HG02981 (cell line): ENCODE results near the gene PLAAT2.
"Not testable (repeated sequence)": the region's sequence is repeated elsewhere in the genome, so short reads cannot be mapped to it uniquely, and the experiment has no call there.

Experiments
- ATAC-seq: cut with Tn5 transposase; IDR thresholded peaks from one replicate; pipeline ENCODE4 v1.9.1; 2021; ENCODE audit warnings: mild to moderate bottlenecking, moderate library complexity; ENCODE audit not compliant: unreplicated experiment

PLAAT2 gene

DNA sequence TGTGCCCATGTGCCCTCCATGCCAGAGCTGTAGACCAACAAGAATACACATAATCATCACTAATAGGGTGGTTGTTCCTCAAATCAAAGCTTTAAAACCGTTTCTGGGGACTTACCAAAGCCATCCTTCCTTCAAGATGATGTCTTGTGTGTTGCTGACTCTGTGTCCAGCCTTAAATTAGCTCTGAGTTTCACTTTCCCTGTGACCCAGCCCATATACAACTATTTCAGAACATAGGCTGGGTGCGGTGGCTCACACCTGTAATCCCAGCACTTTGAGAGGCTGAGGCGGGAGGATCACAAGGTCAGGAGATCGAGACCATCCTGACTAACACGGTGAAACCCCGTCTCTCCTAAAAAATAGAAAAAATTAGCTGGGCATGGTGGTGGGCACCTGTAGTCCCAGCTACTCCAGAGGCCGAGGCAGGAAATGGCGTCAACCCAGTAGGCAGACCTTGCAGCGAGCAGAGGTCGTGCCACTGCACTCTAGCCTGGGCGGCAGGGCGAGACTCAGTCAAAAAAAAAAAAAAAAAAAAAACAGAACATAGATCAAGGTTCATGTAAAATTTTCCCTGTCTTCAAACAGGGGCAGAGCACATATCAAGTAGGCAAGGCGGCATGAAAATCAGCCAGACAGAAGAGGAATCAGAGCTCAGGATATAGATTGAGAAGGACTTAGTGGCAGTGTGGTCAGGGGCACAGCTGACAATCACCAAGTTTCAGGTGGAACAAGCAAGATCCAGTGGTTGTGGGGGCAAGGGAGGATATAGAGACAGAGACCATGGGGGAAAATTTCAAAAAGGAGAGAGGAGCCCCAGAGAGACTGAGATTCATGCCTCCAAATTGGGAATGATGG, at the start of gene PLAAT2:
Gene PLAAT2 (minus strand): TSS at position 179 of the 855 bp plus-strand sequence. CDS start 55 bp downstream, at position 124.
- ATAC-seq: peak; percentile 12

DNA sequence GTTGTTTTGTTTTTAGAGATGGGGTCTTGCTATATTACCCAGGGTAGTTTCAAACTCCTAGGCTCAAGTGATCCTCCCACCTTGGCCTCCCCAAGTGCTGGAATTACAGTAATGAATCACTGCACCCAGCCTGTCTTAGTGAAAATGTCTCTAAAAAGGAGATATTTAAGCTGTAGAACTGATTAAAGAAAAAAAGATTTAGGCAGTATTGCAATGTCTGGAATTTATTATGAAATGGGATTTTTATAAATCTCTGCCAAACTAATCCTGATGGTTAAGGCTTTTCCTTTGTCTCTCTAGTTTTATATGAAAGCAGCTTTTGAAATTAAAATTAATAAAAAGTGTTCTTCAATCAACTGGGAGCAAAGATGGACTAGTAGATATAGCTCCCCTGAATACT, 49.0 kb upstream of the PLAAT2 start:
- ATAC-seq: no peak

DNA sequence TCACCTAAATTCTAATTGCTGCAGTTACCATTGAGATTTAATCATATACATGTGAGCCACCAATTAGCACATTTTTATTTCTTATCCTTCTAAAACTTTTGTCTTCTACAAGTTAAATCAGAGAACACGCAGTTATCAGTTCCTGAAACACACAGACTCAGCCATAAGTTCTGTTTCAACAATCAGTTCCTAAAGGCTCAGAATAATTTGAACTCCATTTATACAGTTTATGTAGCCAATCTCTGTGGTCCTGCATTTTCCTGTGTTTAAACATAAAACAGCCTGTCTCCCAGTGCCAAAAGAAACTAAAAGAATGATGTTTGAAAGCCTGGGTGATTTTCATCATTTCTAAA, 48.2 kb upstream of the PLAAT2 start:
- no peak for ATAC-seq

DNA sequence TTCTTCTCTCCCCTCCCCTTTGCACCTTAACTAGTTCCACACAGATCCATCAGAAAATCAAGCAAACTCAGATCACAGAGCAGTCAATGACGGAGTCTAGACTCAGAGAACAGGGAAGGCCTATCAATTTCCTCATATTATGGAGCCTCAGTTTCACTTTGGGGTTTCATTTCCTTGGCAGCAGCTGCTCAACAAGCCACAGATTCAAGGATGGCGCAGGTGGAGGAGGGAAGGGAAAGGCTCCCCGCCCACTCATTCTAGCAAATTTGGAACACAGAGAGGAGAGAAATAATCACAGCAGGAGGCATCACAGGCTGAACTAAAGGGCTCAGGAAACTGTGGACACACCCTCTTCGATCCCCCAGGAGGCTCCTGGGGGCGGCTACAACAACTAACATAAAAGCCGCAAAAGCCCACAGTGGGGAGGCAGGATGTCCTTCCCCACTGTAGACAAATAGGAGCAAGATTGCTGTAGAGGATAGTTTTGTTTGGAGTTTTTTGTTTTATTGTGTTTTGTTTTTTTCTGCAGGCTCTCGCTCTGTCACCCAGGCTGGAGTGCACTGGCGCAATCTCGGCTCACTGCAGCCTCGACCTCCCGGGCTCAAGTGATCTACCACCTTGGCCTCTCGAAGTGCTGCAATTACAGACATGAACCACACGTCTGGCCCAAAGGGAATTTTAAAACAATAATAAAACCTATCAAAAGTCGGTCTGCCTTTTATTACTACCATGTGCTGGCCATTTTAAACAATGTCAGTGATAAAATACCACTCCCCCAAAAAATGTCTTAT, 47.6 kb upstream of the PLAAT2 start:
- no peak for ATAC-seq

DNA sequence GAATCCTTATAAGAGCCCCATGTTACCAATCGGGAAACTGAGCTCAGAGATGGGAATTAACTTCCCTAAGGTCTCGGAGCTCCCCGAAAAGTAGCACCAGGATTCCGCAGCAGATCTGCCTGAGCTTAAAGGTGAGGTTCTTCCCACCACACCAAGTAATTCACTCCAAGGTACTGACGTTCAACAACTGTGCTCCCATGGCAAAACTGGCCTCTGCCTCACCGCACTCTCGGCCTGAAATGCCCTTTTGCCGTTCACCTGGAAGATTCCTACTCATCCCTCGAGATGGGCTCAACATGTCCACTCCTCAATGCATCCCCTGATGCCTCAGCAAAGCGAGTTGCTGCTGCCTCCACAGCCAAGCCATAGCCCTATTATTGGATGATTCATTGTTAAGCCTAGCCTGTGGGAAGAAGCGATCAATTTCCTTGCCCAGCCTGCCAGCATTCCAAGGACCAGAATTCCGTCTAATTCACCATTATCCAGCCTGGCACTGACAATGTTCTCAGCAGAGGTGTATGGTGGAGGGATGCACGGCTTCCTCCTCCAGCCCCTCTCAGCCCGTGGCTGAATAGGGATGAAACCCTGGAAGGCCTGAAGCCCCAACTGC, 46.9 kb upstream of the PLAAT2 start:
- no peak for ATAC-seq

DNA sequence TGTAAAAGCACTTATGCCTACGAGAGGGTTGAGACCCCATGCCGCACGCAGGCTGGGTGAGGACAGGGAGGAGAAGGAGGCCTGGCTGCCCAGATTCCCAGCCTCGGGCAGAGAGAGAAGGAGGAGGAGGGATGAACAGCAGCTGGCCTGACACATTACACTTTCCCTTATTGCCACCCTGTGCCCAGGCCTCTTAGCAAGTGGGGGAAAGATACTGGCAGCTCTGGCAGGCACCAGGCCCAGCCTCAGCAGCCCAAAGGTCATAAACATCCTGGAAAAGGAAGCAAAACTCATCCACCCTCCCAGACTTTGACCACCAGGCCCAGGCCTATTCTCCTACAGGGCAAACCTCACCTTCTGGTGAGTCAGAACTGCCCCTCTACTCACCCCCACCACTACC, 46.4 kb upstream of the PLAAT2 start:
- ATAC-seq: no peak

DNA sequence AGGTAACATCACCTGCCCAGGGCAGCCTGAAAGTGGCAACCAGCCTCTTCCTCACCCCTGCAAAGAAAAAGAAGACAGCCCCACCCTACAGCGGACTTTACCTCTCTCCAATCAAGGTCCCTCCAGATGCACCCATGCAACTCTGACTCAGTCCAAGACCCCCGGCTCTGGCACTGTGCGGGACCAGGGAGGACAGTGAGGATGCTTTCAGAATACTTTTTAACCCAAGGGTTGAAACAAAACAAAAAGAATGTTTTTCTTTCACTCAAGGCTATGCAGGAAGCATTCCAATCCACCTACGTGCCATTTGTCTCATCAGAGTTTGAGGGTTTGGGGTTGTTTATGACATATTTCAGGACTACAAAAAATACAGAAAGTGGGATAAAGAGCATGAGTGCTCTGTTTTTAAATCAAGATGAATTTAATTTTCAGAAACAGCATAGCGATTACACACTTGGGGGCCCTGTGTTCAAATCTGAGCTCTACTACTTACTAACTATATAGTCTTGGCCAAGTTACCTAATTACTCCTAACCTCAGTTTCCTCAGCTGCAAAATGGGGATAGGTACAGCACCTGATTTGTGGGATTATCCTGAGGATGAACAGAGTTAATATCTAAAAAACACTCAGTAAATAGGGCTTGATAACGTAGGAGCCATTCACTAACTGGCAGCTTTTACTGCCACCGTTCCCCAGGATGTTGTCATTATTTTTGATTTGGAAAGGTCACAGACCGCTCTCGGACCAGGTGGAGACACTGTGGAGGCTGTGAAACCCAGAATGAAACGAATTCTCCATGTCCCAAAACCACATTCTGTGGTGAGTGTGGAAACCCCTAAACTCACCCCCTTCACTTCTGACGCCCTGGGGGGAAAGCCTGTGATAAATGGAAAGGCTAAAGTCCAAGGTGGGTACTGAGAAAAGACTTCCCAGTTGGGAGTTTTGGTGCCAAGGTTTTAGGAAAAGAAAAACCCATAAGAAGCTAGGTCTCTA, 45.5 kb upstream of the PLAAT2 start:
- ATAC-seq: no peak

DNA sequence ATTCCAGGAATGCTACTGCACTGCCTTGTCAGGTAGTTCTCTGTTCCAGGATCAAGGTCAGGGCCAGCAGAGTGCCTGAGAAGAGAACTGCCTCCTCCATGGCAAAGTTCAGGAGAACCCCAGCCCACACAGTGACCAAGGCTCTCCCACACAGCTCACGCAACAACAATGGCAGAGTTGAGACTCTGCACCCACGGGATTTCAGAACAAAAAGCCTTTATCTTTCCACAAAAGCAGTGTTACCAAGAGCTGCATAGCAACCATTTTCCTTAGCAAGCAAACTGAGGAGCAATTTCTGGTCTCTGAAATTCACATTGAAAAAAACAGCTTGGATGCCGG, 40.0 kb upstream of the PLAAT2 start:
- no peak for ATAC-seq

DNA sequence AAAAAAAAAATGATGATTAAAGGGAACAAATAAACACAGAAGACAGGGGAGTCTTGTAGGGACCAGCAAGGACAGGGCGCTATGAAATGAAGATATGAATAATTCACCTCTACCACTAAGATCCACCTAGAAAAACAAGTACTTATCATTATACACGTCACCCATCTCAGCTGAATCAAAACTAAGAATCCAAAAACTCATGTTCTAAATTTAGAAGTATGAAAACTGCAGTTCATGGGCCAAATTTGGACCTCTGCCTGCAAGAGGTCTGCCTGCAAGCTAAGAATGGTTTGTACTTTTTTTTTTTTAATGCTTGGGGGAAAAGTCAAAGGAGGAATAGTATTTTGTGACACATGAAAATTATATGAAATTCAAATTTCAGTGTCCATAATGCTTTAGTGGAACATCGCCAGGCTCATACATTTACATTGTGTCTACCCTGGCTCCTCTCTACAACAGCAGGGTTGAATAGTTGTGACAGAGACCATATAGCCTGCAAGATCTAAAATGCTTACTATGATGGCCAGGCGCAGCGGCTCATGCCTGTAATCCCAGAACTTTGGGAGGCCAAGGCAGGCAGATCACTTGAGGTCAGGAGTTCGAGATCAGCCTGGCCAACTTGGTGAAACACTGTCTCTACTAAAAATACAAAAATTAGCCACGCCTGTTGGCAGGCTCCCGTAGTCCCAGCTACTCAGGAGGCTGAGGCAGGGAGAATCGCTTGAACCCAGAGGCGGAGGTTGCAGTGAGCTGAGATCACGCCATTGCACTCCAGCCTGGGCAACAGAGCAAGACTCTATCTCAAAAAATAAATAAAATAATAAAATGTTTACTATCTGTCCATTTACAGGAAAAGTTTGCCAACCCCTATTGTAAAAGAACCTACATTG, 39.4 kb upstream of the PLAAT2 start:
- not testable (repeated sequence) for ATAC-seq

DNA sequence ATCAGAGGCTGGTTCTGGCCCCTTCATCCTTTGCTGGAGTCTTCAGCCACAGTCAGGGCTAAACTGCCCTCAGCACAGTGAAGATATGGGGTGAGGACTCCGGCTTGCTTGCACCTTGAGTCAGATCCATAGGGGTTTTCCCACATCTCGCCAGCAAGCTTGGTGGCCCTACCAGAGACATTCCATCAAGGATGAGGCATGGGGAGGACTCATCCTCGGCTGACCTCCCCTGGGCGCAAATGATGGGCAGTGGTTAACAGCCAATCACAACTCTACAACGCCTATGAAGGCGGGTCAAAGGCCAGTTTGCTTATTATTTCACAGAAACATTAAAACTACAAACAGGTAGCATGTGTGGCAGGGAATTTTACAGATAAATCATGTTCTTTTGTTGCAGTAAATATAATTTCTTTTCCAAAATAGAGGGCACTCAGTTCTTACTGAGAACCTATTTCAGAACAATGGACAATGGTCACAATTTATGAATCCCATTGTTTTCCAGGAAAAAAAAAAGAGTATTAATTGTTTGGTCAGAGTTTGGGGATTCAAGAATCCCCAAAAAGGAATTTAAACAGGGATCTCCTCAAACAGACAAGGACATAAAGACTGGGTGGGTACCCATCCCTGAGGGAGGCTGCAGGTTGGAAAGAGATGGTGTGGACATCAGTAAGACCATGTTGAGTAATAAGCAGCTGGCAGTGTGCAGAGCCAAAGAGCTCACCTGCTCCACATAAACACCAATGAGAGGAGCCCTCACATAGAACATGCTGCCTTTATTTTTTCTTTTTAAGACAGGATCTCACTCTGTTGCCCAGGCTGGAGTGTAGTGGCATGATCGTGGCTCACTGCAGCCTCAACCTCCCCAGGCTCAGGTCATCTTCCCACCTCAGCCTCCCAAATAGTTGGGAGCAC, 36.3 kb upstream of the PLAAT2 start:
- ATAC-seq: no peak

DNA sequence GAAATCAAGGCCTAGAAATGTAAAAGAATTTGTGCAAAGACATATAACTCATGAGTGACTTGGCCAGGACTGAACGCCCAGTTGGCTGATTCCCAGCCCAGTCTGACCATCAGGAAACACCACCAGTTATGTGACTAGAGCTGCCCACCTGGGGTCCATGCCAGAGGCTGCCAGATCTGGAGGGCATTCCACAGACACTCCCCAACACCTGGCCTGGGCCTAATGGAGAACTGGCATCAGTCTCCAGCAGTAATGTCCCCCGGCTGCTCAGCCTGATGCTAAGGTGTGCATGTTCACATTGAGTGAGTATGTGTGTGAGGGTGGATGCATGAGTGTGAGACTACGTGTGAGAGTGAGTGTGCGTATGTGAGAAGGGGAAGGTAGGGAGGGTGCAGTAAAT, 35.4 kb upstream of the PLAAT2 start:
- ATAC-seq: no peak

DNA sequence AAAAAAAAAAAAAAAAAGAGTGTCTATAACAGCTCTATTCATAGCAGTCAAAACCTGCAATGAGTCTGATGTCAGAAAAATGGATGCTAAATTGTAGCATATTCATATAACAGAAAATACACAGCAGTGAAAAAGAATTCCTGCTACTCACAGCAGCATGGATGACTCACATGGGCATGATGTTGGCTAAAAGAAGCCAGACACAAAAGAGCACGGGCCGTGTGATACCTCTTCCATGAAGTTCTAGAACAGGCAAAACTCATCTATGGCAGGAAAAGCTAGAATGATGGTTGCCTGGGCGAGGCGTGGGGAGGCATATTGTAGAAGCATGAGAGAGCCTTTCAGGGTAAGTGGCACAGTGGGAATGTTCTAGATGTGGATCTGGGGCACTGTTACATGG, 32.1 kb upstream of the PLAAT2 start:
- ATAC-seq: no peak

DNA sequence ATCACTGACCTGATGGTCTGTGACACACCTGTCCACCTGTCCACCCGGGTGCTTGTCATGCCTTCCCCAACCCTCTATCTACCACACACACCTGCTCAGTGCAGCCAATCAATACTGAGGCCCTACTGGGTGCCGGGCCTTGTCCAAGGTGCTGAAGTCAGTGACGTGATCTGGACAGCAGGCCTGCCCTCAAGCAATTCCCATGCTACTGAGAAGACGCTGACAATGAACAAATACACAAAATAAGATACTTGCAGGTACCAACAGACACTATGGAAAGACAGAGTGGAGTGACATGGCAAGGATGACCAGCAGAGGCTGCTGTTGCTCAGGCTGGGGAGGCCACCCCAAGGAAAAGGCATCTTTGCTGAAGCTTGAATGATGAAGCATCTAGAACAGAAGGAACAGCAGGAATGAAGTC, 29.8 kb upstream of the PLAAT2 start:
- ATAC-seq: no peak

DNA sequence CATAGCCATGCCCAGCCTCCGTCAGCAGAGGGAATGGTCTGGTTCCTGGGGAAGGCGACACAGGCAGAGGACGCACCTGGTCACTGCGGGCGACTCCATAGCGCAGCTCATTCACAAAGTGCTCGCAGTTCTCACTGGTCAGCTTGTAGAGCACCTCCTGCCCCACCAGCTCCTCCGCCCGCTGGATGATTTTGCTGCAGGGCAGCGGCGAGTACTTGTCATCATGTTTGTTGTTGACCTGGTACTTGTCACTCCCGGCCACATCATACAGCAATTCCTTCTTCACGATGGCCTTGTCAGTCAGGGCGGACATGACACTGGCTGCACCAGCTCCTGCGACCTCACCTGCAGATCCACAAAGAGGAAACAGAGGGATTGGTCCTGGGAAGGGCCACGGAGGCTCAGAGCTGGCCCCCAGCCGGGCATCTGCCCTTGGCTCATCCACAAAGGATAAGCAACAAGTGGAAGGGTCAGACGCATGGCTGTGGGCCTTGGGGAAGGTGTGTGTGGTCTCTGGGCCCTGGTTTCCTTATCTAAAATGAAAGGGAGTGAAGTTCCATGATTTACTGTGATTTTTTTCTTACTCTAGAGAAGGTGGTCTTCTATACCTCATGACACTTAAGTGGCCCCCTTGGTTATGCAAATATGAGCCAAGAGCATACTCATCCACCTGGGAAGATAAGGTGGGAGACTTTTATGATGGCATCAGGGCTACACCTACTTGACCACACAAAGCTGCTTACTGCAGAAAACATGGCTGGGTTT, 27.0 kb upstream of the PLAAT2 start:
- no peak for ATAC-seq

DNA sequence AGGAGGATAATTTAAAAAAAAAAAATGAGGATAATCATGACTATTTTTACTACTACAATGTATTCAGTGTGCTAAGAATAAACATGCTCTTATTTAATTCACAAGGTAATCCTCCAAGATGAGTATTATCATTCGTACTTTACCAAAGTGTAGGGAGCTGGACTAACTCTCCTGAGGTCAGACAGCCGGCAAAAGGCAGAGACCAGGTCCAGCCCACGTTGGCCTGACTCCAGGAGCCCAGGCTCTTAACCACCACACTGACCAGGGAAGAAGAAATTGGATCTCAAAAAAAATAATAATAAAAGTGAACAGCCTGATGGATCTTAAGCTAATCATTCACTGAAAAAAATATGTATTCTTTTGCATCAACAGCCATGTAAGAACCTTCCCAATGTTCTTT, 25.8 kb upstream of the PLAAT2 start:
- ATAC-seq: no peak

DNA sequence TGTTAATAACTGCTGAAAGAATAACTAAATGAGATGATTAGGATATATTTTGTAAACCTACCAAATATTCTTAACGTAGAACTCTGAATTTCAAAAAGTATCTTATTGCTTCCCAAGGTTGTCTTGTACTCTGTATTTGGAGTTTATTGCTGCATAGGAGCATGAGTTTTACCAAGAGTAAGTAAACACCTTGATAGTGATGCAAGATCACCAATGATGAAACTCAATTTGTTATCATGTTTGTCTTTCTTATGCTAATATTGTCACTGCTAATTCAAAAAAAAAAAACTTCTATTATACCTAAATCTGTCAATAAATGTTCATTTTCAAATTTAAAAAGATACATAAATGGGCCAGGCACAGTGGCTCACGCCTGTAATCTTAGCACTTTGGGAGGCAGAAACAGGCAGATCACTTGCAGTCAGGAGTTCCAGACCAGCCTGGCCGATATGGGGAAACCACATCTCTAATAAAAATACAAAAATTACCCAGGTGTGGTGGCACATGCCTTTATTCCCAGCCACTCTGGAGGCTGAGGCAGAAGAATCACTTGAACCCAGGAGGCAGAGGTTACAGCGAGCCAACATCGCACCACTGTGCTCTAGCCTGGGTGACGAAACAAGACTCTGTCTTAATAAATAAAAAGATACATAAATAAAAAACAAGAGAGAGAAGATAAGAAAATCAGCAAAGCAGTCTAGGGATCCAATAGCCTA, 23.4 kb upstream of the PLAAT2 start:
- ATAC-seq: no peak

DNA sequence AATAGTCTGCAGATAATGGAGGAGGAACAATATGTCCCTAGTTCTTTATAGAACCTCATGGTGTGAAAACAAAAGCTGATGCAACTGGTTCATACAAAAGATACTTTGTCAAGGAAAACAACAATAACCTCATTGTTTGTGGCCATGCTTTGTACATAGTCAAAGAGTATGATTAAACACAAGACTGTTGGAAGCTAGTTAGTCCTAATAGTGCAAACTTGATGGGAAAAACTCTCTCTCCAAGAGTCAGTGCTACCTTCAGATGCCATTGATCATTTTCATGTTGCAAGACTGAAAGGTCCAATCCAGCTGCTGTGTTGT, 20.1 kb upstream of the PLAAT2 start:
- no peak for ATAC-seq
